ENCODE measurements around the gene PSMD6. TPM values are rescaled to one million over a fixed set of nuclear protein-coding genes. Genes with fewer than 3 reads are reported as not detected.

PSMD6 gene
- total RNA-seq, 2 donors from 2014 or later: 50.3 to 75.8 TPM

DNA sequence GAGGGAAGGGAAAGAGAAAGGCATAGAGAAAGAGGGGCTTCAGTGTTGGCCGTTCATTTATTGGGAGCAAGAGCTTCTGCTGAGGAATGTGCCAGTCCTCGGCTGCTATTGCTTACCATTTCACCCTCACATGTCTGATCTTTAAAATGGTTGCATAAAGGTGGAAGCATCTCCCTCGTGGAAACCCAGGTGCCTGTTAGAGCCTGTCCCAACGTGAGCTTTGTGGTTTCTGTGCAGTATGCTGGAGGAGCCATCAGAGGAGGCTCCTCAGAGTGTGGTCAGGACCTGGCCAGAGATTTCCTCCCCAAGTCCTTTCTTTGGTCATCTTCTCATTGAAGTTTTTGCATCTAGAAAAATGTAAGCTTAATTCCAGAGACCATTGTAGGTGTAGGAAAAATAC lies 34.4 kb downstream of the PSMD6 start:
- no peak overlapping the region for H3K9ac ChIP-seq (ENCODE audit: low read depth in 2 of 2, low read length in 2 of 2)
- no peak overlapping the region for H3K4me3 ChIP-seq
- H3K36me3 ChIP-seq: peaks cover 16% of the 10 kb centered on the region
- TF ChIP-seq, protein P1, sequence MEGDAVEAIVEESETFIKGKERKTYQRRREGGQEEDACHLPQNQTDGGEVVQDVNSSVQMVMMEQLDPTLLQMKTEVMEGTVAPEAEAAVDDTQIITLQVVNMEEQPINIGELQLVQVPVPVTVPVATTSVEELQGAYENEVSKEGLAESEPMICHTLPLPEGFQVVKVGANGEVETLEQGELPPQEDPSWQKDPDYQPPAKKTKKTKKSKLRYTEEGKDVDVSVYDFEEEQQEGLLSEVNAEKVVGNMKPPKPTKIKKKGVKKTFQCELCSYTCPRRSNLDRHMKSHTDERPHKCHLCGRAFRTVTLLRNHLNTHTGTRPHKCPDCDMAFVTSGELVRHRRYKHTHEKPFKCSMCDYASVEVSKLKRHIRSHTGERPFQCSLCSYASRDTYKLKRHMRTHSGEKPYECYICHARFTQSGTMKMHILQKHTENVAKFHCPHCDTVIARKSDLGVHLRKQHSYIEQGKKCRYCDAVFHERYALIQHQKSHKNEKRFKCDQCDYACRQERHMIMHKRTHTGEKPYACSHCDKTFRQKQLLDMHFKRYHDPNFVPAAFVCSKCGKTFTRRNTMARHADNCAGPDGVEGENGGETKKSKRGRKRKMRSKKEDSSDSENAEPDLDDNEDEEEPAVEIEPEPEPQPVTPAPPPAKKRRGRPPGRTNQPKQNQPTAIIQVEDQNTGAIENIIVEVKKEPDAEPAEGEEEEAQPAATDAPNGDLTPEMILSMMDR (IDR thresholded peaks at IDR 0.05): no peak
- no peaks in the 10 kb centered on the region for H3K9me3 ChIP-seq
- intact Hi-C loops (cut with DNase I): loop anchor here (10.0 kb wide), 1 partner anchor 74 kb away; the partner anchor contains the start of gene SCAANT1
- DNase-seq: no peak
- H3K27ac ChIP-seq: no peak overlapping the region
- no peaks in the 10 kb centered on the region for H3K4me1 ChIP-seq
- no peaks in the 10 kb centered on the region for H3K27me3 ChIP-seq

DNA sequence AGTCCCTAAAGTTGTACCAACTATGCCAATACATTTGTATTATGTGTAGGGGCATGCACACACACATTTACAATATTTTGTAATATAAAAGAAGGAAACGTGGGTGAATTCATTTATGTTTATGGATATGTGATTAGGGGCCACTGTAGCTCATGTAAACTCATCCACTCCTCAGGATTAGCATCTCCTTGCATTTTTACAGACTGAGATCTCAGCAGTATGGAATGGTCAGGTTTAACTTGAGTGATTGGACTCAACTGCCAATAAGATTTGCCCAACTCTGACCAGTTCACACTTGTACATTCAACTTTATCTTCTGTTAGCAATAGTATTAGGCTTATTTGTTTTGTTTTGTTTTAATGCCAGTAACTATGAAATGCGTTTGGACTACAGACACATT lies 36.5 kb downstream of the PSMD6 start:
- Histone ChIP-seq H3K9ac (ENCODE audit: low read depth in 2 of 2, low read length in 2 of 2) (no peak overlapping the region), H3K4me3 (no peak overlapping the region), H3K27me3 (no peaks in the 10 kb centered on the region), H3K9me3 (no peaks in the 10 kb centered on the region), H3K36me3 (peaks cover 16% of the 10 kb centered on the region), H3K27ac (no peak overlapping the region), H3K4me1 (no peaks in the 10 kb centered on the region)
- TF ChIP-seq, protein P1 (IDR thresholded peaks at IDR 0.05): no peak
- no peak for DNase-seq
- intact Hi-C loops (cut with DNase I): loop anchor here (10.0 kb wide), 1 partner anchor 72 kb away; the partner anchor contains the start of gene SCAANT1

DNA sequence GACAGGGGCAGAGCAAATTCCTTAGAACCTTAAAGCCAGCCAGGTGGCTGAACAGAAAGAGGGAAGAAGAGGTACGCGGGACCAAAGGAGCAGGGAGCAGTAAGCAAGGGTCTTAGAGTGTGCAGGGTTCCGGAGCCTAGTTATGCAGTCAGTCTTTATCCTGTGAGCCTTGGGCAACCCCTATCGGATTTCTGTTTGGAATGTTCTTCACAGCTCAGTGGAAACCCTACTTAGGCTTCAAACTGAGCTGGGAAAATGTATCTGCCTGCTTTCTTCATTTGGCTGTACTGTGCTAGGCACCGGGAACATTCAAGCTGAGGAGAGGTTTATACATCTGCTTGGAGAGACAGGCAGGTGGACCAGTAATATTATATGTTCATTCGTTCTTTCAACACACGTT lies 37.1 kb downstream of the PSMD6 start:
- H3K36me3 ChIP-seq: peaks cover 11% of the 10 kb centered on the region
- H3K27me3 ChIP-seq: no peaks in the 10 kb centered on the region
- H3K9ac ChIP-seq (ENCODE audit: low read depth in 2 of 2, low read length in 2 of 2): no peak overlapping the region
- H3K27ac ChIP-seq: no peak overlapping the region
- intact Hi-C loops (cut with DNase I): loop anchor here (10.0 kb wide), 1 partner anchor 71 kb away; the partner anchor contains the start of gene SCAANT1
- no peaks in the 10 kb centered on the region for H3K4me1 ChIP-seq
- TF ChIP-seq, protein P1 (IDR thresholded peaks at IDR 0.05): no peak
- DNase-seq: no peak
- H3K4me3 ChIP-seq: no peak overlapping the region
- H3K9me3 ChIP-seq: no peaks in the 10 kb centered on the region

DNA sequence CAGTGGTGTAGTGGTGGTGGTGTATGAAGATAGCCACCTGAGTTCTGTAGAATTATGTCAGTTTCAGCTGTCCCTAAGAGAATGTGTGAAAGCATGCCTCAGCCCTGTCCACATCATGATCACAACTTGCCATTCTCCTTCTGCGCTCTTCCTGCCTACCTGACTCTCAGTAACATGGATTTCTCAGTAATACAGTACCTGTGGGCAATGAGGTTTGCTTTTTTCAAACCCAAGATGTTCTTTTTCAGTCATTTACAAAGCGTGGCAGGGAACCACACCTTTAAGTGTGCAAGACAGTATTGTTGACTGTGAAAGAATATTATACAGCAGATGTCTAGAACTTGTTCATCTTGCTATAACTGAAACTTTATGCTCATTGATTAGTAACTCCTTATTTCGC lies 38.9 kb downstream of the PSMD6 start:
- TF ChIP-seq, protein P1 (IDR thresholded peaks at IDR 0.05): no peak

DNA sequence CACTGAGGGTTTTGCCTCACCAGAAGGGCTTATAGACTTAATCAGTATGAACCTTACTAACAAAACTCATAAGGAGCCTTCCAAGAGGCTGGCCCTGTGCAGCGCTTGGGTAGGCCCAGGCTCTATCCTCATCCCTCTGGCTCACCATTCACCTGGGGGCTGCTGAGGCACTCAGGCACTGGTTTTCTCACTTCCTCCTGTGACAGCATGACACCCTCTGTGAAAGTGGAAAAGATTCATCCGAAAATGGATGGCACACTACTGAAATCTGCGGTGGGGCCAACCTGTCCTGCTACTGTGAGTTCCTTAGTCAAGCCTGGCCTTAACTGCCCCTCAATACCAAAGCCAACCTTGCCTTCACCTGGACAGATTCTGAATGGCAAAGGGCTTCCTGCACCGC lies 41.3 kb downstream of the PSMD6 start:
- TF ChIP-seq, protein P1 (IDR thresholded peaks at IDR 0.05): no peak

More for the DNA sequence above, 38.9 kb downstream of the PSMD6 start:
- H3K27ac ChIP-seq: no peak overlapping the region
- no peak overlapping the region for H3K4me3 ChIP-seq
- intact Hi-C loops (cut with DNase I): loop anchor here (10.0 kb wide), 1 partner anchor 70 kb away; the partner anchor contains the start of gene SCAANT1
- no peak for DNase-seq
- peaks cover 11% of the 10 kb centered on the region for H3K36me3 ChIP-seq
- H3K27me3 ChIP-seq: no peaks in the 10 kb centered on the region
- H3K9ac ChIP-seq (ENCODE audit: low read depth in 2 of 2, low read length in 2 of 2): no peak overlapping the region
- H3K9me3 ChIP-seq: no peaks in the 10 kb centered on the region
- no peaks in the 10 kb centered on the region for H3K4me1 ChIP-seq

More for the DNA sequence above, 41.3 kb downstream of the PSMD6 start:
- Histone ChIP-seq H3K27ac (no peak overlapping the region), H3K9me3 (no peaks in the 10 kb centered on the region), H3K27me3 (no peaks in the 10 kb centered on the region), H3K4me1 (no peaks in the 10 kb centered on the region), H3K9ac (ENCODE audit: low read depth in 2 of 2, low read length in 2 of 2) (no peak overlapping the region), H3K36me3 (no peaks in the 10 kb centered on the region), H3K4me3 (no peak overlapping the region)
- intact Hi-C loops (cut with DNase I): loop anchor here (10.0 kb wide), 1 partner anchor 67 kb away; the partner anchor contains the start of gene SCAANT1
- DNase-seq: no peak
